ENCODE measurements around the gene SRSF7.
"Not testable (repeated sequence)": the region's sequence is repeated elsewhere in the genome, so short reads cannot be mapped to it uniquely, and the experiment has no call there.

SRSF7 gene

DNA sequence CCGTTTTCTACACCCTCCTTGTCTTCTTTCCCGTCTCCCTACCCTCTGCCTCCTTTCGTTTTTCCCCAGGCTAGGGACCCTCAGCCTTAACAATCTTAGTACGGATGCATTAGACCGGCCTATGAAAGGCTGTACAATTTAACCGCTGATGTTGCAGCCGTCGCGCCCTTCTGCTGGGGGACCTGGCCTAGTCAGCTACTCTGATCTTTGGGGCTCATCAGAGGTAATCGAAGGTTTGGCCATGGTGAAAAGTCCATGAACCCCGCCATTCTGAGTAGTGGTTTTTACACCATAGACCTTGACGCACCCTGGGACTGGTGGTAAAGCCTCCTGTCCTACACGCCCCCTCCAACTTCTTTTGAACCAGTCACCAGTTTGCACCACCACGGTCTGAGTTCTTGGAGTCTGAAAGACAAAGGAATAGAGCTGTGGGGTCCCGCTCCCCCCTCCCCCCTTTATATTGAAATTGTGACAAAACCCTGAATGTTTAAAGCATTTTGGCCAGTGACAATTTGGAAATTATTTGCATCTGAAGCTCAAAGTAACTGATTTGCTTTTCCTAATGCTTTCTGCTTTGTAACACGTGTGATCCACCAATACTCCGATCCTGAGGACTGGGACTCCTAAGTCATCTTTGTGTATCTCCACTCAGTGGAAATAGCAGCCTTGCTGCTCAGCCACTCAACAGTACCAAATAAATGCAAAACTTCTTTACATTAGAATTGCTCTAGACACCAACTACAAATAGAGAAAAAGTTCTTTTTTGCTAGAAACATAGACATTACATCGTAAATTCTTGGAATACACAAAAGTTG lies 642 bp upstream of the SRSF7 start:
- DNase-seq: no peak

- DNase-seq: peak; percentile 56
Observed at GRCh38 chr2:38750011-38750890, 910 bp downstream of the SRSF7 start.

DNA sequence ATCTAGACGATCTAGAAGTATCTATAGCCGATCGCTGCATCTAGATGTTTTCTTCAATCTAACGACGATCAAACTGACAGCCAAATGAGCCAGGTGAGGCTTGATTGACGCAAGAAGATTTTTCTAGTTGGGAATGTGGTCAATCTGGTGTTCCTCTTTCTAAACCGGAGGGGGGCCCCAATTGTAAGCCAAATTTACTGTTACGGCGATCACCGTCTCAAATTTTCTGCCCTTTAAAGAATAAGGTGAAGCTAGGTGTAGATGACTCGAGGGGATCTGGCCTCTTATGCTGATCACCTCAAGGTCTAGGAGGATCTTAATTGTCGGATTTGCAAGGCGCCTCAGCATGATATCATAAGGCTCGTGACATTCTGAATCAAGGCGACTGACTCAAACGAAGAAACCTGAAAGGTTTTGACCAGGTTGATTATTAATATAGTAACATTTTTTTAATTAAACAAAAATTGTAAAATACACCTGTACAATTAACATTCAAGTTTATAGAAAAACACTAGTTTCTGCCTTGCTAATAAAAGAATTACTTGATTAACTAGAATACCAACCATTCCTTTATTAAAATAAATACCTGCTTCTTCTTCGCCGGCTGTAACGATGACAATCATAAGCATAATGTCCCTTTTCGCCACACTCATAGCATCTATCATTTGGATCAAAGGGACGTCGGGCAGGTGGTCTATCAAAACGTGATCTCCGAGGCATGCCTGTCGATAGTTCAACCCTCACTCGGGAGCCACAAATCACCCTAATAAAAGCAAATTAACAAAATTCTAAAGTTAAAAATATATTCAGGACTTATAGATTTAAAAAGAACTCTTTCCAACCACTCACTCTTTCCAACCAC lies 2.0 kb downstream of the SRSF7 start:
- DNase-seq: no peak

- no peak for DNase-seq
Observed at GRCh38 chr2:38748391-38748790, 2.8 kb downstream of the SRSF7 start.

- DNase-seq: no peak
Observed at GRCh38 chr2:38747819-38748218, 3.3 kb downstream of the SRSF7 start.

DNA sequence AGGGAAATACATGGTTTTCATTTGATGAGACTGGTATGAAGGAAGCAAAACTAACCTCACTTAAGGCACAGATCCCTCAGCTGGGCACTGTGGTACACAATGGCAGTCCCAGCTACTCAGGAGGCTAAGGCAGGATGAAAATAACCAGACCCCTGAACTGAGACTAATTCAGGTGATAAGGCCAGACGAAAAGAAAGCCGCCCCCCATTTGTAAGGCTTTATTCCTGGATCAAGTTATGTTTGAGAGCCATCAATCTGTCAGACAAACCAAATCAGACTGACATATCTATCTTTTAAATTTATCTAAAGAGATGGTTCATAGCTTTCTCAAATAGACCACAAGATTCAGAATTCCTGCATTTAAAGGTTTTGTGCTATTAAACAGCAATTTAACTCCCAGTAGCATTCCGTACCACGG lies 4.1 kb downstream of the SRSF7 start:
- DNase-seq: no peak

DNA sequence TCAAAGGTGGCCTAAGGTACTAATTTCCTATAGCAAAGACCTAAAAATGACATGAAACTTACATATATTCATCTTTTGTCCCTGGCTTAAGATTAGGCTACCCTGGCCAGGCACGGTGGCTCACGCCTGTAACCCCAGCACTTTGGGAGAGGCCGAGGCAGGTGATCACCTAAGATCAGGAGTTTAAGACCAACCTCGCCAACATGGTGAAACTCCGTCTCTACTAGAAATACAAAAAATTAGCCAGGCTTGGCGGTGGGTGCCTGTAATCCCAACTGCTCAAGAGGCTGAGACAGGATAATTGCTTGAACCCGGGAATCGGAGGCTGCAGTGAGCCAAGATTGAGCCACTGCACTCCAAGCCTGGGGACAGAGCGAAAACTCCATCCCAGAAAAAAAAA lies 5.9 kb downstream of the SRSF7 start:
- no peak for DNase-seq

GRCh38 chr2:38744399-38744780 lies 6.8 kb downstream of the SRSF7 start:
- no peak for DNase-seq

- no peak for DNase-seq
Observed at GRCh38 chr2:38743672-38744398, 7.3 kb downstream of the SRSF7 start.

DNA sequence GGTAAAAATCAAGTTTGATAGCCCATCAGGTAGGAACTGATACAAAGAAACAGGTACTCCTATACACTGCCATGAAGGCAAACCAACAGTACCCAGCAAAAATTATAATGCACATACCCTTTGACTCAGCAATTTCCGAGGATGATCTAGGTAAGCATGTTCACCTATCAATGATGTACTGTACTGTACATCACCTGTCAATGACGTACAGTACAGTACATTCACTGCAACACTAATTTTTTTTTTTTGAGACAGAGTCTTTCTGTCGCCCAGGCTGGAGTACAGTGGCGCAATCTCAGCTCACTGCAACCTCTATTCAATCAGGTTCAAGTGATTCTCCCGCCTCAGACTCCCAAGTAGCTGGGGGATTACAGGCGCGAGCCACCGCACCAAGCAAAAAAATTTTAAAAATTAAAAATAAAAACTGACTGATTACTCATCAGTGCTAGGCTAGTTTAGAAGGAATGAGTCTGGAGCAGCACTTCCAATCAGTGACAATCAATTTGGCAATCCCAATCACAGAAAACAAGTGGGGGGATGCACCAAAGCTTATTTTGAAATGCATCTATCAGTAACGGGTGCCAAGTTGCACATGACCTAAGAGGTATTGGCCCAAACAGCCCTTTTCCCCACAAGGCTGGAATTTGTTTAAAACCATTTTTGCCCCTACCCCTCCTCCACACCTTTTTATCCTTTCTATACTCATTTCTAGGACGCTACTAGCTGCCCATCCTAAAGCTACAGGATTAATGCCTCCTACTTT lies 8.2 kb downstream of the SRSF7 start:
- DNase-seq: no peak

- DNase-seq: peak; percentile 27
Observed at GRCh38 chr2:38740851-38741731, 10.1 kb downstream of the SRSF7 start.

- DNase-seq: no peak
Observed at GRCh38 chr2:38739524-38739923, 11.6 kb downstream of the SRSF7 start.

GRCh38 chr2:38737925-38738324 lies 13.2 kb downstream of the SRSF7 start:
- no peak for DNase-seq

- DNase-seq: not testable (repeated sequence)
Observed at GRCh38 chr2:38737000-38737698, 14.0 kb downstream of the SRSF7 start.

DNA sequence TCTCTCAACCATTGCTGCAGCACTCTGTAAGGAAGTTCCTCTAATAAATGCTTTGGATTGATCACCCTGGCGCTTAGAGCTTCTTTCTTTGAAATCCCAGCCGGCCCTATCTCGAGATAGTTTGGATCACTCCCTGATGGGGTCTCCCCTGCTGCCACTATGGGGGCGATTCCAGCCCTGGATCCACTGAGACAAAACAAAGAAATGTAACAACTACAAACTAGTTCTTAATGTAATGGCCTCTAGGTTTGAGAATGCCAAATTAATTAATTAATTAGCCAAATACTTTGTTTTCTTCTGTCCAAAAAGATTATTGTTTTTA lies 15.2 kb downstream of the SRSF7 start:
- no peak for DNase-seq

DNA sequence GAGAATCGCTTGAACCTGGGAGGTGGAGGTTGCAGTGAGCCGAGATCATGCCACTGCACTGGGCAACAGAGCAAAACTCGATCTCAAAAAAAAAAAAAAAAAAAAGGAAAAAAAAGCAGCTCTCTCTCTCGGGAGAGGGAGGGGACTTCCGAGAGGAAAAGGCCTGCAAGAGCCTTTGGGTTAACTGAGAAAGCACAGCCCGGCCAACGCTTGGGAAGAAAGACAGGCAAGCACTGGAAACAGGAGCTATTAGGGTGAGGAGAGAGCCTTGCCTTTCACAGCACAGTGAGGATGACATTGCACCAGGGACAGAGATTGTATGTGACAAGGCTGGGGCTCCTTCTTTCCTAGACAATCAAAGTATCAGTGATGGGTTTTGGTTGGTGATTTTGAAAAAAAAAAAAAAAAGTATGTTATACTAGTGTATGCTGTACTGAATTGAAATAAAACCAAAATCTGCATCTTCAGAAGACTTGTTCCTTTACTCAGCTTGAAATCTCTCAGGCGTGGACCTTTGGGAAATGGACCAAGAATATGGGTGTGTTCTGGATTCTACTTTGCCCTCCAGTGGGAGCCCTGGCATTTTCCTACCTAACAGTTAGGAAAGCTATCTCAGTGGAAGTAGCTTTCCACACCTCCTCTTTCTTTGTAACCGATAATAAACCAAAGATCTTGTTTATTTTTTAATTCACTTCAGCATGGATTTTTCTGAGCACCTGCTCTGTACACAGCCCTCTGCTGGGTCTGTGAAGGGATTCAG lies 16.7 kb downstream of the SRSF7 start:
- DNase-seq: no peak

DNA sequence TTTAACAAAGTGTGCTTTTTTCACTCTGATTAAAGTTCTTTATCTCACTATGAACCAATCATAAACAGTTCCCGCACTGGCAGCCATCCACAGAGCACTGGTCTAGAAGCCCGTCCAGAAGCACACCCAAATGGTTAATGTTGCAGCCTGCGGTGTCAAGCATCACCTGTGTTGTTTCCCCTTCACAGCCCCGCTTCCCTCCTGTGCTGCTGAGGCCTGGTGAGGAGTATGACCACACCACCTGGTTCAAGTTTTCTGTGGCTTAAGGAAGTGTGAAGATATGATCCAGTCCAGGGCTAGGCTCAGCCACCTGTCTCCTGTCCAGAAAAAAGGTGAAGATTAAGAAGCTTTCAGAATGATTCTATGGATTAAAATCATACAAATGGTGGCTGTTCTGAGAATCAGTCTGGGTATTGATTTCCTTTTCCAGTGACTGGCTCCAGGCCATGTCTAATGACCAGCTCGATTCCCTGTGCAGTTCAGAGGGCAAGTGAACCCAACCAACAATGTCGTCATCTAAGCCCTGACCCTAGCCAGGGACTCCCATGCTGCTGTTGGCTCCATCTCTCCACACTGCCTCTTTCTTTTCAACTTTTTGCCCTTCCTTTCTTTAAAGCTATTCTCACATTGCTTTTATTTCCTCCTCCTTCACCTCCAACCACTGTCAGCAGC lies 17.7 kb downstream of the SRSF7 start:
- DNase-seq: no peak

DNA sequence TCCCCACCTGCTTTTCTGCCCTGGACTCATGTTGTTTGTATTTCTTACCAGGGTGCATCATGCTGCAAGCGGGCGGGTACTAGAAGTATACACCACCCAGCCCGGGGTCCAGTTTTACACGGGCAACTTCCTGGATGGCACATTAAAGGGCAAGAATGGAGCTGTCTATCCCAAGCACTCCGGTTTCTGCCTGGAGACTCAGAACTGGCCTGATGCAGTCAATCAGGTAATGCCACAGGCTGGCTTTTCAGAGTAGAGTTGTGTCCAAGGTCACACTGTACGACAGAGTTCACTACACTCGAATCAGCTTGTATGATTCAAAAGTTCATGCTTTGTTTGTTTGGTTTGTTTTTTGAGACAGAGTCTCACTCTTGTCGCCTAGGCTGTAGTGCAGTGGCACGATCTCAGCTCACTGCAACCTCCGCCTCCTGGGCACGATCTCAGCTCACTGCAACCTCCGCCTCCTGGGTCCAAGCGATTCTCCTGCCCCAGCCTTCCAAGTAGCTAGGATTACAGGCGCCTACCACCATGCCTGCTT lies 19.4 kb downstream of the SRSF7 start:
- no peak for DNase-seq

Measured in CD4-positive, alpha-beta T cell treated with Interleukin-15 for 1 hour (primary cell).